Loucy (cell line): ENCODE results near the gene MDGA2.

Experiments used
- CTCF ChIP-seq: fragments of 200-600 bp; sonication (generic); conservative IDR thresholded peaks from 2 replicates; pipeline ENCODE4 v1.5.1; 2014; ENCODE audit warnings: mild to moderate bottlenecking, antibody characterized with exemption, low read length
- EZH2phosphoT487 ChIP-seq: fragments of 200-600 bp; IDR thresholded peaks from 2 replicates; pipeline ENCODE4 v1.6.1; 2018; ENCODE audit warnings: antibody characterized with exemption, mild to moderate bottlenecking, moderate library complexity, borderline replicate concordance

DNA sequence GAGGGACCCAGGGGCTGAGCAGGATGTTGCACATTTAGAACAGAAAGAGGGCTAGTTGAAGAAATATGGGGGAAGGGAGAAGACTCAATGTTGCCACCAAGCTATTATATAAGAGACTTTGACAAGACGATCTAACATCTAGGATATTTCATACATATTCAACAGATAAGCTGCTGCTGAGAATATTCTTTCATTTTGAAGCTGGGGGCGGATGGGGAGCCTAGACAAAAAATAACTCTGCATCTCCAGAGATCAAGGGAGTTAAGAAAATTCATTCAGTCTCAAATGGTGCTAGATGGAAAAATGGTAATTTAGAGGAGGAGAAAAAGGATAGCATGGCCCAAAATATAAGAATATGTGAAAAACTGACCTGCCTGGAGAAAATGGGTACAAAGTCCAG is 415.6 kb downstream of the MDGA2 start:
- TF ChIP-seq CTCF (no peak), EZH2phosphoT487 (no peak)
